SK-N-SH treated with all-trans-retinoic acid at 6 μM for 48 hours (cell line): ENCODE measurements around the gene COL23A1.

ENCODE experiments used
- ATAC-seq: fragments of 200-7000 bp; cut with Tn5 transposase; 3 replicates; pipeline ENCODE4 v1.9.1; 2020; ENCODE audit warnings: mild to moderate bottlenecking, moderate library complexity
- ARNTL ChIP-seq: fragments of 450-650 bp; formaldehyde crosslinking; IDR thresholded peaks from 2 replicates; pipeline ENCODE4 v1.5.0; 2020; ENCODE audit warnings: low read depth, mild to moderate bottlenecking, moderate library complexity, borderline replicate concordance
- BACH2 ChIP-seq: fragments of 250-450 bp; sonication (Bioruptor Pico); IDR thresholded peaks from 2 replicates; pipeline ENCODE4 v1.9.0; 2021; ENCODE audit warnings: mild to moderate bottlenecking, borderline replicate concordance
- CSDC2 ChIP-seq: fragments of 250-450 bp; sonication (Bioruptor Pico); IDR thresholded peaks from 2 replicates; pipeline ENCODE4 v1.5.0; 2020; ENCODE audit warnings: mild to moderate bottlenecking, moderate library complexity
- CSRNP3 ChIP-seq: fragments of 250-450 bp; sonication (Bioruptor Pico); IDR thresholded peaks from 2 replicates; pipeline ENCODE4 v1.5.1; 2021; ENCODE audit warnings: mild to moderate bottlenecking, moderate library complexity
- ESRRG ChIP-seq: fragments of 250-450 bp; sonication (Bioruptor Pico); IDR thresholded peaks from 2 replicates; pipeline ENCODE4 v1.6.1; 2021; ENCODE audit warnings: mild to moderate bottlenecking
- GLIS3 ChIP-seq: fragments of 250-450 bp; sonication (Bioruptor Pico); IDR thresholded peaks from 2 replicates; pipeline ENCODE4 v1.5.0; 2020; ENCODE audit warnings: mild to moderate bottlenecking, moderate library complexity
- ISL1 ChIP-seq: fragments of 250-450 bp; sonication (Bioruptor Pico); IDR thresholded peaks from 2 replicates; pipeline ENCODE4 v2.1.2; 2022; ENCODE audit warnings: mild to moderate bottlenecking, moderate library complexity
- OSR1 ChIP-seq: fragments of 250-450 bp; sonication (Bioruptor Pico); IDR thresholded peaks from 2 replicates; pipeline ENCODE4 v1.8.0; 2022; ENCODE audit warnings: moderate library complexity, mild to moderate bottlenecking, inconsistent platforms
- PATZ1 ChIP-seq: fragments of 250-450 bp; sonication (Bioruptor Pico); IDR thresholded peaks from 2 replicates; pipeline ENCODE4 v1.8.0; 2020; ENCODE audit warnings: mild to moderate bottlenecking, moderate library complexity, borderline replicate concordance
- PPARA ChIP-seq: fragments of 250-450 bp; sonication (Bioruptor Pico); IDR thresholded peaks from 2 replicates; pipeline ENCODE4 v1.5.0; 2020; ENCODE audit warnings: mild to moderate bottlenecking, borderline replicate concordance
- RARB ChIP-seq: fragments of 250-450 bp; sonication (Bioruptor Pico); IDR thresholded peaks from 2 replicates; pipeline ENCODE4 v1.8.0; 2021; ENCODE audit warnings: mild to moderate bottlenecking, moderate library complexity
- SNAI2 ChIP-seq: fragments of 250-450 bp; sonication (Bioruptor Pico); IDR thresholded peaks from 2 replicates; pipeline ENCODE4 v1.5.0; 2020; ENCODE audit warnings: mild to moderate bottlenecking, moderate library complexity
- TCF4 ChIP-seq: fragments of 250-450 bp; sonication (Bioruptor Pico); IDR thresholded peaks from 2 replicates; pipeline ENCODE4 v1.8.0; 2021; ENCODE audit warnings: mild to moderate bottlenecking, moderate library complexity, borderline replicate concordance
- TOX ChIP-seq: fragments of 250-450 bp; sonication (Bioruptor Pico); IDR thresholded peaks from 2 replicates; pipeline ENCODE4 v1.8.0; 2021; ENCODE audit warnings: mild to moderate bottlenecking, moderate library complexity, borderline replicate concordance
- ZC3H10 ChIP-seq: fragments of 250-450 bp; sonication (Bioruptor Pico); IDR thresholded peaks from 2 replicates; pipeline ENCODE4 v1.5.1; 2021; ENCODE audit warnings: mild to moderate bottlenecking, moderate library complexity
- ZFP30 ChIP-seq: fragments of 450-650 bp; formaldehyde crosslinking; IDR thresholded peaks from 2 replicates; pipeline ENCODE4 v1.5.0; 2022; ENCODE audit warnings: mild to moderate bottlenecking, moderate library complexity
- ZNF565 ChIP-seq: fragments of 450-650 bp; formaldehyde crosslinking; conservative IDR thresholded peaks from 2 replicates; pipeline ENCODE4 v1.5.0; 2020; ENCODE audit warnings: low read depth, mild to moderate bottlenecking, moderate library complexity
- ZNF70 ChIP-seq: fragments of 450-650 bp; formaldehyde crosslinking; IDR thresholded peaks from 2 replicates; pipeline ENCODE4 v1.5.0; 2020; ENCODE audit warnings: mild to moderate bottlenecking, moderate library complexity
- ZNF8 ChIP-seq: fragments of 450-650 bp; formaldehyde crosslinking; IDR thresholded peaks from 2 replicates; pipeline ENCODE4 v1.5.0; 2020; ENCODE audit warnings: mild to moderate bottlenecking, moderate library complexity
- TF ChIP-seq, protein P1 (sequence below): fragments of 250-450 bp; sonication (Bioruptor Pico); IDR thresholded peaks from 2 replicates; pipeline ENCODE4 v1.5.1; 2020; ENCODE audit warnings: low read depth, mild to moderate bottlenecking, moderate library complexity
- TF ChIP-seq, protein P2 (sequence below): fragments of 250-450 bp; sonication (Bioruptor Pico); IDR thresholded peaks from 2 replicates; pipeline ENCODE4 v1.5.0; 2020; ENCODE audit warnings: mild to moderate bottlenecking, moderate library complexity
- TF ChIP-seq, protein P3 (sequence below): fragments of 250-450 bp; sonication (Bioruptor Pico); IDR thresholded peaks from 2 replicates; pipeline ENCODE4 v1.8.0; 2021; ENCODE audit warnings: low read depth, mild to moderate bottlenecking, moderate library complexity, borderline replicate concordance

The COL23A1 gene

GRCh38 chr5:178337334-178337741 is 252.9 kb downstream of the COL23A1 start:
- TF ChIP-seq RARB (CRISPR knock-in tag) (no peak), ESRRG (CRISPR knock-in tag) (no peak), CSDC2 (CRISPR knock-in tag) (no peak), ZC3H10 (CRISPR knock-in tag) (no peak), BACH2 (no peak), GLIS3 (CRISPR knock-in tag) (no peak), ZNF70 (CRISPR knock-in tag) (no peak), TCF4 (CRISPR knock-in tag) (no peak), TOX (CRISPR knock-in tag) (no peak), ZFP30 (CRISPR knock-in tag) (no peak), ISL1 (no peak), ZNF565 (CRISPR knock-in tag) (no peak), OSR1 (CRISPR knock-in tag) (no peak), SNAI2 (CRISPR knock-in tag) (no peak), PATZ1 (CRISPR knock-in tag) (no peak), PPARA (no peak), ARNTL (CRISPR knock-in tag) (no peak), ZNF8 (CRISPR knock-in tag) (no peak)
- TF ChIP-seq, protein P1, sequence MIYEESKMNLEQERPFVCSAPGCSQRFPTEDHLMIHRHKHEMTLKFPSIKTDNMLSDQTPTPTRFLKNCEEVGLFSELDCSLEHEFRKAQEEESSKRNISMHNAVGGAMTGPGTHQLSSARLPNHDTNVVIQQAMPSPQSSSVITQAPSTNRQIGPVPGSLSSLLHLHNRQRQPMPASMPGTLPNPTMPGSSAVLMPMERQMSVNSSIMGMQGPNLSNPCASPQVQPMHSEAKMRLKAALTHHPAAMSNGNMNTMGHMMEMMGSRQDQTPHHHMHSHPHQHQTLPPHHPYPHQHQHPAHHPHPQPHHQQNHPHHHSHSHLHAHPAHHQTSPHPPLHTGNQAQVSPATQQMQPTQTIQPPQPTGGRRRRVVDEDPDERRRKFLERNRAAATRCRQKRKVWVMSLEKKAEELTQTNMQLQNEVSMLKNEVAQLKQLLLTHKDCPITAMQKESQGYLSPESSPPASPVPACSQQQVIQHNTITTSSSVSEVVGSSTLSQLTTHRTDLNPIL: no peak
- TF ChIP-seq, protein P2, sequence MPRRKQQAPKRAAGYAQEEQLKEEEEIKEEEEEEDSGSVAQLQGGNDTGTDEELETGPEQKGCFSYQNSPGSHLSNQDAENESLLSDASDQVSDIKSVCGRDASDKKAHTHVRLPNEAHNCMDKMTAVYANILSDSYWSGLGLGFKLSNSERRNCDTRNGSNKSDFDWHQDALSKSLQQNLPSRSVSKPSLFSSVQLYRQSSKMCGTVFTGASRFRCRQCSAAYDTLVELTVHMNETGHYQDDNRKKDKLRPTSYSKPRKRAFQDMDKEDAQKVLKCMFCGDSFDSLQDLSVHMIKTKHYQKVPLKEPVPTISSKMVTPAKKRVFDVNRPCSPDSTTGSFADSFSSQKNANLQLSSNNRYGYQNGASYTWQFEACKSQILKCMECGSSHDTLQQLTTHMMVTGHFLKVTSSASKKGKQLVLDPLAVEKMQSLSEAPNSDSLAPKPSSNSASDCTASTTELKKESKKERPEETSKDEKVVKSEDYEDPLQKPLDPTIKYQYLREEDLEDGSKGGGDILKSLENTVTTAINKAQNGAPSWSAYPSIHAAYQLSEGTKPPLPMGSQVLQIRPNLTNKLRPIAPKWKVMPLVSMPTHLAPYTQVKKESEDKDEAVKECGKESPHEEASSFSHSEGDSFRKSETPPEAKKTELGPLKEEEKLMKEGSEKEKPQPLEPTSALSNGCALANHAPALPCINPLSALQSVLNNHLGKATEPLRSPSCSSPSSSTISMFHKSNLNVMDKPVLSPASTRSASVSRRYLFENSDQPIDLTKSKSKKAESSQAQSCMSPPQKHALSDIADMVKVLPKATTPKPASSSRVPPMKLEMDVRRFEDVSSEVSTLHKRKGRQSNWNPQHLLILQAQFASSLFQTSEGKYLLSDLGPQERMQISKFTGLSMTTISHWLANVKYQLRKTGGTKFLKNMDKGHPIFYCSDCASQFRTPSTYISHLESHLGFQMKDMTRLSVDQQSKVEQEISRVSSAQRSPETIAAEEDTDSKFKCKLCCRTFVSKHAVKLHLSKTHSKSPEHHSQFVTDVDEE (CRISPR knock-in tag): no peak
- ATAC-seq: no peak

DNA sequence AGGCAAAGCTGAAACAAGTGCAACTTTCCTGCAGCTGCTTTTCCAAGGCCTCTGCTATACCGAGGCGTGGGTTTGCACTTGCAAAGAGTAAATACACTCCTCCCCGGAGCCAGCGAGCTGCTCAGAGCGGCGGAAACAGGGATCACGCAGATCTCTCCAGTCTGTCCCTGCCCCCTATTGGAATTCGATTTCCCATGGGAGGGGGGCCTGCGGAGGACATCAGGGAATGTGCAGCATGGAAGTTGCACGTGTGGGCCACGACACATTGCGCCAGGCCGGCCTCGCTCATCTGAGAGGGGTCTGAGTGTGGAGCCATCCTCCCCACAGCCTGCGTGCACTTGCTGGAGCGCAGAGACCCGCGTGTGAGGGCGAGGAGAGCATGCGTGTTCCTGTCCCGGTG is 253.3 kb downstream of the COL23A1 start:
- no peak for ATAC-seq
- TF ChIP-seq ISL1: no peak
- no peak for TF ChIP-seq BACH2
- TF ChIP-seq ZNF565 (CRISPR knock-in tag): no peak
- no peak for TF ChIP-seq ZC3H10 (CRISPR knock-in tag)
- TF ChIP-seq OSR1 (CRISPR knock-in tag): no peak
- no peak for TF ChIP-seq TOX (CRISPR knock-in tag)
- TF ChIP-seq ESRRG (CRISPR knock-in tag): no peak
- no peak for TF ChIP-seq RARB (CRISPR knock-in tag)

DNA sequence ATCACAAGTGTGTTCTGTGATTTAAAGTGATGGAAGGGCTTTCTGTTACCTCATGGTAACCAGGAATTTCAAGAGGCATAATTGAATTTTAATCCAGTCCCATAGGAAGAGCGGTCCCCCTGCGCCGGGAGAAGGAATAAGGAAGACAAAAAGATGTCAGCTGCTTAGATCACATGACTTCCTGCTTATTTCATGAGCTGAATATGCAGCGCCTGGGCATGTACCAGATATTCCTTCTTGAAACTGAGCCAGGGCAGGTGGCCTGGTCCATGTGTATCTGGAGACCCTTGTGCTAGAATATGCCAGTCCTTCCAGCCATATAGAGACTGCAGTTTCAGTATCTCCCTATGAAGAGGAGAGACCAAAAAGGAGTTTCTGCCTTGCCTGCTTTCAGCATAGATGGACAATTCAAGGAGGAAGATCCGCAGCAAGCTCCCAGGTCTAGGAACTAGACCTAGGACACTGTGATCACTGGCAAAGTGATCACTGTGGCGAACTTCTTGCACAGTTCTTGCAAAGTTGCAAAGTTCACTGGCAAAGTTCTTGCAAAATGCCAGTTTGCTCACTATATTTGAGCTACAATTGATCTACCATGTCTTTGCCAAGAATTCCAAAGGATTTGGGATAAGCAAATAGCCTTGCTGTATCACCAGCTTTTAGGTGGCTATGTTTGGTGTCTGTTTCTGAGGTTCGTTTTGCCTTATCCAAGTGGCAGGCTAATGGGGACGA is 254.7 kb downstream of the COL23A1 start:
- no peak for ATAC-seq
- TF ChIP-seq, protein P3, sequence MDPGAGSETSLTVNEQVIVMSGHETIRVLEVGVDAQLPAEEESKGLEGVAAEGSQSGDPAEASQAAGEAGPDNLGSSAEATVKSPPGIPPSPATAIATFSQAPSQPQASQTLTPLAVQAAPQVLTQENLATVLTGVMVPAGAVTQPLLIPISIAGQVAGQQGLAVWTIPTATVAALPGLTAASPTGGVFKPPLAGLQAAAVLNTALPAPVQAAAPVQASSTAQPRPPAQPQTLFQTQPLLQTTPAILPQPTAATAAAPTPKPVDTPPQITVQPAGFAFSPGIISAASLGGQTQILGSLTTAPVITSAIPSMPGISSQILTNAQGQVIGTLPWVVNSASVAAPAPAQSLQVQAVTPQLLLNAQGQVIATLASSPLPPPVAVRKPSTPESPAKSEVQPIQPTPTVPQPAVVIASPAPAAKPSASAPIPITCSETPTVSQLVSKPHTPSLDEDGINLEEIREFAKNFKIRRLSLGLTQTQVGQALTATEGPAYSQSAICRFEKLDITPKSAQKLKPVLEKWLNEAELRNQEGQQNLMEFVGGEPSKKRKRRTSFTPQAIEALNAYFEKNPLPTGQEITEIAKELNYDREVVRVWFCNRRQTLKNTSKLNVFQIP (CRISPR knock-in tag): no peak
- TF ChIP-seq RARB (CRISPR knock-in tag): no peak

DNA sequence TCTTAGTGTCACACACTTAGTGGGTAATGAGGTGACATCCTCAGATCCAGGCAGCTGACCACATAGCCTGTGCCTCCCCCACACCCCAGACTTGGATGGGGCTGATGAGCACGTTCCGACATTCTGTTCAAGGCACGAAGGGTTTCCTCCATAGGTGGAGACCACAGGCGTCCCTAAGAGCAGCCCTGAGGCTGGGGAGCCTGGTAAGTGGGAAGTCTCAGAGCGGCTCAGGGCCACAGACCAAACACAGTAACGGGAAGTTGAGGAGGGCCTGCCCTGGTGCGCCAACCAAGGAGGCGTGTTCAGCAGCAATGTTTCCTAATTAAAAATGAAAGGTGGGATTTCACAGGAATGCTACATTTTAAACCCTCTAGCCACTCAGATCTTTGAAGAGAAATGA is 255.3 kb downstream of the COL23A1 start:
- no peak for ATAC-seq
- TF ChIP-seq RARB (CRISPR knock-in tag) (no peak), OSR1 (CRISPR knock-in tag) (no peak), ZNF8 (CRISPR knock-in tag) (no peak), TOX (CRISPR knock-in tag) (no peak), CSRNP3 (no peak), PPARA (no peak)
